H1 (cell line): ENCODE results near the gene BBS1. TPM values are rescaled to one million over a fixed set of nuclear protein-coding genes. Genes with fewer than 3 reads are reported as not detected.
"Not testable (repeated sequence)": the region's sequence is repeated elsewhere in the genome, so short reads cannot be mapped to it uniquely, and the experiment has no call there.

Experiments
- CTCF ChIA-PET: fragments of 300-600 bp; sonication (Branson Sonifier 250); formaldehyde crosslinking; loops from one replicate; lab custom pipeline; 2021; ENCODE audit not compliant: partially characterized antibody; lab: Charles Lee
- POLR2A ChIA-PET: fragments of 300-600 bp; sonication (Branson Sonifier 250); formaldehyde crosslinking; loops from one replicate; lab custom pipeline; 2021; ENCODE audit warnings: inconsistent platforms; ENCODE audit not compliant: partially characterized antibody; lab: Charles Lee
- DNase-seq, 2 experiments: peaks; one replicate each; pipeline versions ENCODE4 v3.0.0 to v3.0.0-alpha.2; 2010 to 2022; ENCODE audit warnings: low spot score in 2 of 2, low read depth in 1 of 2, mixed read lengths in 1 of 2
- FAIRE-seq: peaks from 2 replicates; lab custom pipeline; 2011; peaks lifted over from hg19 to GRCh38; lab: Jason Lieb, UNC
- H2AFZ ChIP-seq: 2 replicates; pipeline ENCODE4 v1.8.1; 2012; ENCODE audit warnings: low read length, inconsistent platforms
- H2AK5ac ChIP-seq: 2 replicates; pipeline ENCODE4 v1.6.1; 2013; ENCODE audit warnings: low read depth, low read length
- H2BK120ac ChIP-seq: replicated peaks from 2 replicates; pipeline ENCODE3; 2013; ENCODE audit warnings: low read depth, low read length, inconsistent platforms
- H2BK12ac ChIP-seq: 2 replicates; pipeline ENCODE4 v1.6.1; 2013; ENCODE audit warnings: low read depth, low read length
- H2BK15ac ChIP-seq: 2 replicates; pipeline ENCODE4 v1.6.1; 2013; ENCODE audit warnings: low read length
- H2BK20ac ChIP-seq: 2 replicates; pipeline ENCODE4 v1.6.1; 2013; ENCODE audit warnings: low read length
- H2BK5ac ChIP-seq: 2 replicates; pipeline ENCODE4 v1.6.1; 2013; ENCODE audit warnings: low read depth, low read length
- H3K14ac ChIP-seq: 2 replicates; pipeline ENCODE4 v1.6.1; 2013; ENCODE audit warnings: inconsistent platforms; ENCODE audit not compliant: insufficient read length
- H3K18ac ChIP-seq: 2 replicates; pipeline ENCODE4 v1.6.1; 2013; ENCODE audit warnings: low read length; ENCODE audit errors: extremely low read depth
- H3K23ac ChIP-seq: 2 replicates; pipeline ENCODE4 v1.6.1; 2013; ENCODE audit warnings: inconsistent platforms; ENCODE audit not compliant: insufficient read length
- H3K23me2 ChIP-seq: 2 replicates; pipeline ENCODE4 v1.6.1; 2013; ENCODE audit warnings: low read depth, low read length
- H3K27ac ChIP-seq: 2 replicates; pipeline ENCODE4 v1.6.1; 2011; ENCODE audit warnings: low read depth, low read length, inconsistent platforms
- H3K27me3 ChIP-seq, 4 experiments: replicated peaks in 1 of 4; 1 replicate in 1 of 4; 2 replicates in 3 of 4; pipeline versions ENCODE4 v1.6.1 to v1.8.1; 2011 to 2013; ENCODE audit warnings: low read length in 3 of 4, mild to moderate bottlenecking in 3 of 4, inconsistent platforms in 2 of 4, mixed read lengths in 2 of 4, moderate library complexity in 1 of 4; ENCODE audit not compliant: control insufficient read depth in 3 of 4, insufficient read depth in 3 of 4; ENCODE audit errors: extremely low read depth in 1 of 4
- H3K36me3 ChIP-seq, 4 experiments: 2 replicates each; pipeline versions ENCODE4 v1.6.1 to v1.8.1; 2011 to 2013; ENCODE audit warnings: mild to moderate bottlenecking in 4 of 4, low read length in 3 of 4, moderate library complexity in 2 of 4, control low read depth in 1 of 4, inconsistent platforms in 1 of 4; ENCODE audit not compliant: insufficient read depth in 4 of 4, control insufficient read depth in 2 of 4
- H3K4ac ChIP-seq: replicated peaks from 2 replicates; pipeline ENCODE3; 2013; ENCODE audit warnings: low read length, low read depth, mixed read lengths, inconsistent platforms; ENCODE audit not compliant: insufficient read length
- H3K4me1 ChIP-seq, 4 experiments: replicated peaks in 1 of 4; 1 replicate in 1 of 4; 2 replicates in 3 of 4; pipeline versions ENCODE4 v1.6.1 to v1.8.1; 2011 to 2013; ENCODE audit warnings: low read length in 3 of 4, inconsistent platforms in 2 of 4, mixed read lengths in 1 of 4; ENCODE audit not compliant: insufficient read depth in 4 of 4, control insufficient read depth in 3 of 4
- H3K4me2 ChIP-seq, 2 experiments: 2 replicates each; pipeline versions ENCODE4 v1.6.1 to v1.8.1; 2011 to 2013; ENCODE audit warnings: low read depth in 2 of 2, low read length in 2 of 2, control low read depth in 1 of 2, inconsistent platforms in 1 of 2, mild to moderate bottlenecking in 1 of 2; ENCODE audit not compliant: insufficient read depth in 1 of 2
- H3K4me3 ChIP-seq, 4 experiments: fragments of 200-600, 300-600 bp in 1 of 4; sonication (generic), shearing (Covaris generic), sonication (Bioruptor Twin) in 1 of 4; 2 replicates each; pipeline versions ENCODE4 v1.5.1 to v1.8.1; 2011 to 2016; ENCODE audit warnings: low read length in 4 of 4, low read depth in 3 of 4, control low read depth in 2 of 4, inconsistent platforms in 2 of 4, mild to moderate bottlenecking in 2 of 4, mixed read lengths in 1 of 4, moderate library complexity in 1 of 4; ENCODE audit not compliant: insufficient read depth in 2 of 4; ENCODE audit errors: extremely low read depth in 1 of 4
- H3K56ac ChIP-seq: replicated peaks from 2 replicates; pipeline ENCODE3; 2013; ENCODE audit warnings: low read depth, mild to moderate bottlenecking, mixed read lengths, low read length, inconsistent platforms; ENCODE audit not compliant: insufficient read length
- H3K79me1 ChIP-seq: 2 replicates; pipeline ENCODE4 v1.6.1; 2013; ENCODE audit warnings: low read depth, low read length, control low read depth
- H3K79me2 ChIP-seq, 2 experiments: 2 replicates each; pipeline versions ENCODE4 v1.6.1 to v1.8.1; 2012 to 2013; ENCODE audit warnings: low read length in 2 of 2, mild to moderate bottlenecking in 2 of 2, inconsistent platforms in 1 of 2; ENCODE audit not compliant: insufficient read depth in 2 of 2, control insufficient read depth in 1 of 2
- H3K9ac ChIP-seq, 4 experiments: replicated peaks in 1 of 4; 1 replicate in 1 of 4; 2 replicates in 3 of 4; pipeline versions ENCODE4 v1.6.1 to v1.8.1; 2011 to 2013; ENCODE audit warnings: low read depth in 3 of 4, low read length in 3 of 4, control low read depth in 2 of 4, mild to moderate bottlenecking in 2 of 4, moderate library complexity in 2 of 4, inconsistent platforms in 1 of 4; ENCODE audit errors: extremely low read depth in 1 of 4
- H3K9me3 ChIP-seq, 2 experiments: 2 replicates each; pipeline versions ENCODE4 v1.6.1 to v1.8.1; 2012 to 2013; ENCODE audit warnings: mild to moderate bottlenecking in 2 of 2, moderate library complexity in 2 of 2, control low read depth in 1 of 2, inconsistent platforms in 1 of 2, low read depth in 1 of 2, low read length in 1 of 2, mixed read lengths in 1 of 2; ENCODE audit not compliant: insufficient read depth in 2 of 2
- H4K20me1 ChIP-seq, 2 experiments: replicated peaks in 1 of 2; 2 replicates each; pipeline versions ENCODE3 to v1.8.1; 2011 to 2013; ENCODE audit warnings: inconsistent platforms in 2 of 2, low read length in 2 of 2, mild to moderate bottlenecking in 1 of 2; ENCODE audit not compliant: insufficient read depth in 2 of 2, control insufficient read depth in 1 of 2
- H4K5ac ChIP-seq: 2 replicates; pipeline ENCODE4 v1.6.1; 2013; ENCODE audit warnings: low read length, low read depth, mixed read lengths, inconsistent platforms; ENCODE audit not compliant: insufficient read length
- H4K8ac ChIP-seq: 2 replicates; pipeline ENCODE4 v1.8.0; 2013; ENCODE audit warnings: mild to moderate bottlenecking, moderate library complexity, low read length, inconsistent platforms; ENCODE audit not compliant: insufficient read depth; ENCODE audit errors: extremely low read depth
- H4K91ac ChIP-seq: replicated peaks from 2 replicates; pipeline ENCODE3; 2013; ENCODE audit warnings: low read length, mixed read lengths, inconsistent platforms; ENCODE audit not compliant: insufficient read length
- whole genome bisulfite sequencing, 2 experiments: shearing (Covaris generic) in 1 of 2; methylation state at CpG; one replicate each; pipeline versions ENCODE4 v1.1.6 to v1.1.7; 2013 to 2015; ENCODE audit warnings: low lambda C conversion rate in 2 of 2, mixed read lengths in 2 of 2, inconsistent platforms in 1 of 2, low coverage in 1 of 2, missing lambda C conversion rate in 1 of 2; ENCODE audit not compliant: insufficient replicate concordance in 2 of 2, insufficient coverage in 1 of 2, insufficient read length in 1 of 2; ENCODE audit errors: extremely low coverage in 1 of 2, missing lambda C conversion rate in 1 of 2; 5-methylcytosine and 5-hydroxymethylcytosine counted together
- polyA plus RNA-seq, 7 experiments: library from polyadenylated mRNA; depleted of rRNA in 3 of 7; stranded (reverse) in 5 of 7; unstranded in 2 of 7; fragments of >200 nt in 5 of 7; fragments of 200-250 nt in 2 of 7; gene quantifications; 1 replicate in 5 of 7; 2 replicates in 1 of 7; 4 replicates in 1 of 7; pipeline versions ENCODE4 v1.2.1 to v1.2.3, GENCODE V29; 2011 to 2013; ENCODE audit warnings: missing spikeins in 2 of 7, mixed read lengths in 2 of 7
- total RNA-seq: library from RNA; stranded (reverse); fragmentation: NEBNext Ultra II Directional; extraction: Animal tissue kit (Norgen Biotek cat#: 25700); gene quantifications from 2 replicates; pipeline ENCODE4 v1.2.1, GENCODE V29; 2021

Gene BBS1
- total and polyA plus RNA-seq, 2 of the 8 experiments (the other 6 are each of a cell fraction or from before 2014, with no cell fraction given) = 19.1 to 19.5 TPM

GRCh38 chr11:66544952-66545351 lies 34.5 kb downstream of the BBS1 start:
- not testable (repeated sequence) for H3K14ac ChIP-seq, H2AK5ac ChIP-seq, H3K79me1 ChIP-seq, H3K9ac ChIP-seq, H2BK12ac ChIP-seq, H4K8ac ChIP-seq, H2AFZ ChIP-seq, H2BK120ac ChIP-seq, DNase-seq, H2BK20ac ChIP-seq, H3K9me3 ChIP-seq, H3K36me3 ChIP-seq, H3K23me2 ChIP-seq, H3K56ac ChIP-seq, H4K20me1 ChIP-seq, H3K27me3 ChIP-seq, H3K18ac ChIP-seq, H3K23ac ChIP-seq, H3K4ac ChIP-seq, H4K5ac ChIP-seq, H2BK5ac ChIP-seq, FAIRE-seq, H3K79me2 ChIP-seq, H3K27ac ChIP-seq, H2BK15ac ChIP-seq, H4K91ac ChIP-seq
- peaks cover 0 to 17% (median 11%) of the 10 kb centered on the region in 4 experiments; a peak in 6 of 7 replicates for H3K4me1 ChIP-seq
- H3K4me3 ChIP-seq = peak overlapping the region in 3 of 4 experiments; percentile 71 to 84 (median 74); a peak in 6 of 8 replicates
- CTCF ChIA-PET = interaction anchor here (1.4 to 1.8 kb wide), 2 partner anchors 33 to 66 kb away, joined by 3 read pairs; no protein-coding TSS in a partner anchor
- POLR2A ChIA-PET = interaction anchor here (0.8 to 7.9 kb wide), 11 partner anchors 10 to 94 kb away, joined by 3 to 54 read pairs (median 12); partner anchors contain the start of genes BBS1, CTSF, DPP3 and RBM14
- 82% methylated on average over 14 of the region's 14 CpGs; no CpG with 5 or more reads in 1 of the 2 experiments for WGBS, 2 experiments
- peak overlapping the region; percentile 50 to 72 for H3K4me2 ChIP-seq
